ENCODE data around the gene CCDC51. TPM values are rescaled to one million over a fixed set of nuclear protein-coding genes. Genes with fewer than 3 reads are reported as not detected.

The CCDC51 gene
- polyA plus RNA-seq, 1 of the 3 experiments (the other 2 are of a cell fraction): 24.2 TPM

- H3K4me3 ChIP-seq (ENCODE audit: low read depth in 2 of 2, low read length in 1 of 2): peak within 1 kb of the TSS; percentile 73 to 79
- no peak for TF ChIP-seq TCF12 (IDR thresholded peaks at IDR 0.05)
- TF ChIP-seq EZH2phosphoT487 (IDR thresholded peaks at IDR 0.05; ENCODE audit: borderline replicate concordance, low read depth): no peak
- no peak for TF ChIP-seq ZBTB33 (IDR thresholded peaks at IDR 0.05; ENCODE audit: borderline replicate concordance, low read depth)
- TF ChIP-seq RAD21 (IDR thresholded peaks at IDR 0.05; ENCODE audit: low read length): no peak
- TF ChIP-seq MXI1 (IDR thresholded peaks at IDR 0.05; ENCODE audit: low read depth, low read length): no peak
- no peak for TF ChIP-seq RXRA (IDR thresholded peaks at IDR 0.05; ENCODE audit: borderline replicate concordance, low read depth)
- no peaks in the 10 kb centered on the region for H3K9me2 ChIP-seq
- H4K20me1 ChIP-seq (ENCODE audit: insufficient read depth): no peaks in the 10 kb centered on the region
- peak within 1 kb of the TSS; percentile 99 for H3K4me2 ChIP-seq
- peaks cover 4 to 25% of the 10 kb centered on the region in 2 experiments for H3K36me3 ChIP-seq (replicated peaks in 1 of 2; ENCODE audit: control insufficient read depth in 1 of 2, insufficient read depth in 2 of 2, low read length in 1 of 2)
- WGBS (ENCODE audit: low lambda C conversion rate): 52% methylated on average over 15 of the region's 15 CpGs
- peak within 1 kb of the TSS; percentile 63; the same call in 1 of the 2 replicates for H2AFZ ChIP-seq (ENCODE audit: low read depth)
- CTCF ChIA-PET: interaction anchor here (1.0 to 13.2 kb wide), 6 partner anchors 9 to 236 kb away, joined by 3 to 399 read pairs (median 12); partner anchors contain the start of genes CCDC51 and TMA7
- H3K79me2 ChIP-seq (ENCODE audit: insufficient read depth): peaks cover 34% of the 10 kb centered on the region
- H3K9ac ChIP-seq: peak within 1 kb of the TSS; percentile 84
- POLR2A ChIA-PET: interaction anchor here (0.7 to 1.7 kb wide), 4 partner anchors 10 to 213 kb away, joined by 3 to 6 read pairs (median 4); partner anchors contain the start of genes CCDC51 and TMA7
- no peaks in the 10 kb centered on the region for H3K9me3 ChIP-seq
- DNase-seq: no peak
- H3K27me3 ChIP-seq (ENCODE audit: insufficient read depth): no peaks in the 10 kb centered on the region
- H3K4me1 ChIP-seq (ENCODE audit: control insufficient read depth in 1 of 2, insufficient read depth in 2 of 2, low read depth in 1 of 2, low read length in 1 of 2): peaks cover 7 to 44% of the 10 kb centered on the region in 2 experiments; a peak in 2 of 4 replicates
- H3K27ac ChIP-seq (ENCODE audit: low read depth in 2 of 2, low read length in 1 of 2): peak within 1 kb of the TSS; percentile 54 to 89; a peak in 3 of 4 replicates
- no peaks in the 10 kb centered on the region for H3F3A ChIP-seq (replicated peaks; ENCODE audit: insufficient read depth)
Measured at GRCh38 chr3:48429960-48430707, 9.8 kb downstream of the CCDC51 start, which contains the start of gene PLXNB1. PLXNB1 (minus strand) TSS chr3:48430086; CDS start chr3:48424611, 5,475 bp downstream.

DNA sequence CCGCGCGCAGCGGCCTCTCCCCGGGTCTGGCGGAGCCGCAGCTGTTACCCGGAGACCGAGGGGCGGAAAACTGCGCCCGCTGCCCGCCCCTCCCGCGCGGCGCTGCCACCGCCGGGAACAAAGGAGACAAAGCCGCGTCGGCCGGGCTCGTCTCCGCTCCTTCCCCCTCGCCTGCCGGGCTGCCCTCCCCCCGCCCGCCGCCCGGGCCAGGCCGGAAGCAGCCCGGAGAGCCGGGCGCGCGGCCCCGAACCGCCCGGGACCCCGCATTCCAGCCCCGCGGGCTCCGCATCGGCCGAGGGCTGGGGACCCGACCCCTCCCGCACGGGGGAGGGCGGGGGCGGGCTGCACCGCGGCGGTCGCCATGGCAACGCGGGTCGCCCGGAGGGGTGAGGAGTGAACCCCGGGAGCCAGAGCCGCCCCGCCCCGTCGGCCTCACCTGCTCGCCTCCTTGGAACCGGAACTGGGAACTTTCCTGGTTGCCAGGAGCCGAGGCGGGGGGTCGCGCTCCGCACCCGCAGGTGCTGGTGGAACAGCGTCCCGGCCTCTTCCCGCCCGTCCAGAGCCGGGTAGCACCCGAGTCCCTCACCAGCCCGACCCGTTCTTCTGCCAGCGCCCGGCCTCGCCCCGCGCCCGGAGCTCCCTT lies 10.5 kb downstream of the CCDC51 start:
- H3K79me2 ChIP-seq (ENCODE audit: insufficient read depth): peaks cover 41% of the 10 kb centered on the region
- no peaks in the 10 kb centered on the region for H3K9me3 ChIP-seq
- peak overlapping the region; percentile 99 for H3K4me2 ChIP-seq
- peaks cover 4 to 22% of the 10 kb centered on the region in 2 experiments for H3K36me3 ChIP-seq (replicated peaks in 1 of 2; ENCODE audit: control insufficient read depth in 1 of 2, insufficient read depth in 2 of 2, low read length in 1 of 2)
- 4% methylated on average over 12 of the region's 86 CpGs for WGBS (ENCODE audit: low lambda C conversion rate)
- H3F3A ChIP-seq (replicated peaks; ENCODE audit: insufficient read depth): no peaks in the 10 kb centered on the region
- ChIA-PET POLR2A (interaction anchor here (0.8 to 1.7 kb wide), 5 partner anchors 10 to 179 kb away, joined by 3 to 11 read pairs (median 4); partner anchors contain the start of genes CCDC51 and TMA7), CTCF (interaction anchor here (0.9 to 13.2 kb wide), 7 partner anchors 10 to 235 kb away, joined by 3 to 399 read pairs (median 6); partner anchors contain the start of genes CCDC51 and TMA7)
- peaks cover 7 to 49% of the 10 kb centered on the region in 2 experiments; a peak in 2 of 4 replicates for H3K4me1 ChIP-seq (ENCODE audit: control insufficient read depth in 1 of 2, insufficient read depth in 2 of 2, low read depth in 1 of 2, low read length in 1 of 2)
- H3K4me3 ChIP-seq (ENCODE audit: low read depth in 2 of 2, low read length in 1 of 2): peak overlapping the region; percentile 73 to 79
- DNase-seq: peak; percentile 93
- peak overlapping the region; percentile 84 for H3K9ac ChIP-seq
- no peaks in the 10 kb centered on the region for H3K9me2 ChIP-seq
- H3K27me3 ChIP-seq (ENCODE audit: insufficient read depth): no peaks in the 10 kb centered on the region
- H3K27ac ChIP-seq (ENCODE audit: low read depth in 2 of 2, low read length in 1 of 2): peak overlapping the region; percentile 54 to 89; a peak in 3 of 4 replicates
- H4K20me1 ChIP-seq (ENCODE audit: insufficient read depth): no peaks in the 10 kb centered on the region
- peak overlapping the region; percentile 63; the same call in 1 of the 2 replicates for H2AFZ ChIP-seq (ENCODE audit: low read depth)
- TF ChIP-seq IRF3 (IDR thresholded peaks at IDR 0.05; ENCODE audit: low read depth, low read length): no peak
- no peak for TF ChIP-seq NFIC (IDR thresholded peaks at IDR 0.05; ENCODE audit: borderline replicate concordance)
- TF ChIP-seq GABPA (IDR thresholded peaks at IDR 0.05; ENCODE audit: low read depth): no peak
- TF ChIP-seq USF2 (IDR thresholded peaks at IDR 0.05; ENCODE audit: borderline replicate concordance, low read depth, low read length): no peak
- no peak for TF ChIP-seq JUND (IDR thresholded peaks at IDR 0.05)
- no peak for TF ChIP-seq YY1 (IDR thresholded peaks at IDR 0.05; ENCODE audit: low read depth)
- no peak for TF ChIP-seq PBX3 (IDR thresholded peaks at IDR 0.05)
- no peak for TF ChIP-seq GATA2 (CRISPR knock-in tag; IDR thresholded peaks at IDR 0.05)
- TF ChIP-seq ZBTB33 (IDR thresholded peaks at IDR 0.05; ENCODE audit: borderline replicate concordance, low read depth): no peak
- TF ChIP-seq RCOR1 (IDR thresholded peaks at IDR 0.05; ENCODE audit: low read length): no peak
- TF ChIP-seq ELF1 (IDR thresholded peaks at IDR 0.05): no peak
- TF ChIP-seq EZH2phosphoT487 (IDR thresholded peaks at IDR 0.05; ENCODE audit: borderline replicate concordance, low read depth): no peak
- no peak for TF ChIP-seq RXRA (IDR thresholded peaks at IDR 0.05; ENCODE audit: borderline replicate concordance, low read depth)
